Measurements from ENCODE around the gene ERG.
A peak's percentile ranks its signal among the peaks of the same experiment; 100 is the strongest.

GRCh38 chr21:38505654-38506523 is 7.6 kb upstream of the ERG start:
- TF ChIP-seq CTCF (IDR thresholded peaks at IDR 0.05; ENCODE audit: low read depth, low read length, missing input control): peak; percentile 66
- no peak for TF ChIP-seq EGR1 (IDR thresholded peaks at IDR 0.05; ENCODE audit: low read depth in 2 of 2)
- TF ChIP-seq MAX (IDR thresholded peaks at IDR 0.05): no peak
- no peak for TF ChIP-seq SP1 (IDR thresholded peaks at IDR 0.05)
- no peak for TF ChIP-seq TAF1 (conservative IDR thresholded peaks at IDR 0.05)
- no peak for TF ChIP-seq ATF3 (IDR thresholded peaks at IDR 0.05)
- TF ChIP-seq GABPA (IDR thresholded peaks at IDR 0.05 in 1 of 2, conservative IDR thresholded peaks at IDR 0.05 in 1 of 2): no peak
- TF ChIP-seq HNF4A (conservative IDR thresholded peaks at IDR 0.05): no peak
- no peak for TF ChIP-seq JUND (IDR thresholded peaks at IDR 0.05)
- no peak for TF ChIP-seq REST (IDR thresholded peaks at IDR 0.05)
